ENCODE data around the gene FAM210A.

FAM210A gene

DNA sequence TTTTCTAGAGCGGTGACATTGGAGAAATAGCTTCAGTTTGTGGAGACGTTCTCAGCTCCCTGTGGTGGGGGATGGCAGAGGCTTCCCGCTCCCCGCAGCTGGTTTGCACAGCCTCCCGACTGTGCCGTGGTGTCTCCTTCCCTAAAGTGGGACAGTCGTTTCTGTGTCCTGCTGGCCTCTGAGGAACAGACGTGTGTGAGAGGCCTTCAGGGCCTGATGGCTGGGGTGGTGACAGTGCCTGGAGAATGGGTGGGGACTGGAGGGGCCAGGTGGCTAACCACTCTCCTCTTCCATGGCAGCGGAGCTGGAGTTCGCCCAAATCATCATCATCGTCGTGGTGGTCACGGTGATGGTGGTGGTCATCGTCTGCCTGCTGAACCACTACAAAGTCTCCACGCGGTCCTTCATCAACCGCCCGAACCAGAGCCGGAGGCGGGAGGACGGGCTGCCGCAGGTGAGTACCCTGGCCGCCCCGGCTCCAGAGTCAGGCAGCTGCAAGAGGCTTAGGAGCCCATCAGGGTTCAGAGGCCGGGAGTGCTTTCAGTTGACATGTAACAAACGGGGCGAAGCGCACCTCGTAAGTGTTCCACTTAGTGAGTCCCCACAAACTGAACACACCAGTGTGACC lies 105.4 kb downstream of the FAM210A start:
- DNase-seq, result no peak

DNA sequence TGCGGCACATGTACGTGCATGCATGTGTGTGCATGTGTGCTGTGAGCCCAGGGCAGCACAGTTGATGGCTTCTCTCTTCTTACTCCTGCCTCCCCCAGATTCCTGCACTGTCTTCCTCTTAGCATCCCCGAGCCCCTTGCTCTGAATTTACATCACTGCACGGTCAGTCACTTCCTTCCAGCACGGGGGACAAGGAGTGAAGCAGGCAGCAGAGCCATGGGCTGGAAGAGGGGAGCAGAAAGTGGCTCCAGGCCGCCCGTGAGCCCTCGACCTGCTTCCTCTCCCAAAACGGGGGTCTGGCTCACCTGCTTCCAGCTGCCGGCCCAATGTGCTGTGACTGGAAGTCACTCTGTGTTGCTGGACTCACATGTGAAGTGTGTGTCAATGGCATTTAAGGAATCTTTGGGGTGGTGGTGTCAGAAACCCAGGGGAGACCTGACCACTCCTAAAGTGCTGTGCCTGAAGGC lies 106.1 kb downstream of the FAM210A start:
- DNase-seq, result no peak

DNA sequence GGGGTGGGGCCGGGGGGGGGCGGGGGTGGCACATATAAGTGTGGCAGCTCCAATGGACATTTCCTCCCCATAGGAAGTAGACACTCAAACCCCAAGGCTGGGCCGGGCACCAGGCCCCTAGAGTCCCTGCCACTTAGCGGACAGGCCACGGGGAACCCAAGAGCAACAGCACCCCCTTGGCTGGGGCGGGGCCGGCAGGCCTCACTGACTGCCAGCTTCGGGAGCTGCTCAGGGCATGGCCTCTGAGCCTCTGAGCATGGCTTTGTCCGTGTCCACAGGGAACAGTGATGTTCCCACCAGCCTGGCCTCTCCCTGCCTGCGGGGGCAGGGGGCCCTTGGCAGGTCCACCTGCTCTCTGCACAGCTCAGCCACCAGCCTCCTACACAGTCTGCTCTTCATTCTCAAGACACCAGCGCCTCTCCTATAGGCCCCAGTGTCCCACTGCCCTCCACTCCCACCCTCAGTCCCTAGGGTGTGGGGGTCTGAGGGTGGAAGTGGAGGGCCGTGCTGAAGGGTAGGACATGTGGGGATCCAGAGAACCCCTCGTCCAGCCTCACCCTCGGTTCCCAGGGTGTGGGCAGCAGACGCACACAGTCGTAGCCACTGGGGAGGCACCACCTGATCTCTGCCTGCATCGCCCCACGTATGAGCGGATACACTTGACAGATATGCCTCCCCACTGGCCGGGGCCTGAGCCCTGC lies 106.7 kb downstream of the FAM210A start:
- no peak for DNase-seq

DNA sequence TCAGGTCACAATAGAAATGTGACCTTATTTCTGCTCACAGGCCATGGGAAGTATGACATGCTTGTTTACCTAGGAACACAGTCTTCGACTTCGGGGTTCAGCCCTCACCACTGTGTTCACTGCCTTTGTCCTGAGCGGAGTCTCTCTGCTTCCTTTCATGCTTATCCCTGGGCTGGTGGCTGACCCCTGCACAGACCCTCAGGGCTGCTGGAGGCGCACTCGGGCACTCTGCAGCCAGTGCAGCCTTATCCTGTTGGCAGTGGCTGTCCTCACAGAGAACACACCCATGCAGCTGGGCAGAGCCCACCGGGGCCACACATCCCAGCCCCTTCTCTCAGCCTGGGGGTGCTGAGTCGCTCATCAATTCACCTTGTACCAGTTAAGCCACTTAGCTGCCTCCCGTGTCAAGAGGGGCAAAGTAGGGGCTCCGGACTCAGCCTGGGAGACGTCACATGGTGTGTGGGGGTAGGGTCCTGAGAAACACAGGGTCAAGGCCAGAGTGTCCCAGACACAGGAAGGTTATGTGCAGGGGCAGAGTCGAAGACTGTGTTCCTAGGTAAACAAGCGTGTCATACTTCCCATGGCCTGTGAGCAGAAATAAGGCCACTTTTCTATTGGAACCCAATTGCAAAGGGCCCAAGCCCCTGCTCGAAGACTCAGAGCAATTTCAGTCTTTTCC lies 107.5 kb downstream of the FAM210A start:
- no peak for DNase-seq

DNA sequence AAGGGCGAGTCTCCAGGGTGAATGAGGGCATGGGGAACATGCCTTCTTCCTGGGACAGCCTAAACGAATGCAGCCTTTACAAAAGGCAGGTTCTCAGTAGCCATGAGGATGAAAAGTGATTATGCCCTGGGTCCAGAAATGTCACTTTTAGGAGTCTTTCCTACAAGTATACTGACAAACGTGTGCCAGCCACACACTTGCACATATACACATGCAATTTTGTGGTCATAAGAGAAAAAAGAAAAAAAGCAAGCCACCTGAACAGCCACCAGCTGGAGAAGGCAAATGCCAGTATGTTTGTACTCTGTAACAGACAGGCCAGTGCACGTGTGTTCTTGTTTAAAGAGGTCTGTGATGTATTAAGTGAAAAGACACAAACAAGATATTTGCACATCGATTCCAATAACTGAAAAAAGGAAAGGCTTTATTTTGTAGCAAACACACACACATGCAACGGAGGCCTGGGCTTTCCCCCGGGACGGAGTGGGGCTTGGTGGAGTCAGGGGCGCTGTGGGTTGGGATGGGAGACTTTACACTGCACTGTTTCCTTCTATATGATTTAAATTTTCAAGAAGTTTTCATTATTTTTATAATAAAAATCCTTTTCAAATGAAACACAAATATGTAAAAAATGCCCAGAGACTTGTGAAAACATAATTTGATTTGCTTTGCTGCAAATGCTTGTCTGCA lies 108.4 kb downstream of the FAM210A start:
- no peak for DNase-seq

DNA sequence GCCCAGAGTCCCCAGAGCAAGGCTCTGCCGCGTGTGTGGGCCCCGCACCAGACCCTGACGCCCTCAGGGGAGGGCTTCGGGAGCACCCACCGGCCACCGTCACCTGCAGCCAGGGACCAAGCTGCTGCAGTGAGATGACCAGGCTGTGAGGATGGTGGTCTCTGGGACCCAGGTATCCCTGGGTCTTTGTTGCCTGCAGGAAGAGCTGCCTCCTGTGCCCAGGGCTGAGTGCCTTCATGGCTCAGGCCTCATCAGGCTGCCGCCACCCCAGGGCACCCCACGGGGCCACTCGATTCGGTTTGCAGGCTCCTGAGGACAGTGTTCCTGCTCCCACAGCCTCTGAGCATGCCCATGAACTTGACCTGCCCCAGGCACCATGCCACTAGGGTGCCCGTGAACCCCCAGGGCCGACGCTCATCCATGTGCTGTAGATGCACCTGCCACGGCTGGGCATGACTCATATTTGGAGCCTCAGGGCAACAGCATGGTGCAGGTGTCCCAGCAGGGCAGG lies 109.8 kb downstream of the FAM210A start:
- no peak for DNase-seq

DNA sequence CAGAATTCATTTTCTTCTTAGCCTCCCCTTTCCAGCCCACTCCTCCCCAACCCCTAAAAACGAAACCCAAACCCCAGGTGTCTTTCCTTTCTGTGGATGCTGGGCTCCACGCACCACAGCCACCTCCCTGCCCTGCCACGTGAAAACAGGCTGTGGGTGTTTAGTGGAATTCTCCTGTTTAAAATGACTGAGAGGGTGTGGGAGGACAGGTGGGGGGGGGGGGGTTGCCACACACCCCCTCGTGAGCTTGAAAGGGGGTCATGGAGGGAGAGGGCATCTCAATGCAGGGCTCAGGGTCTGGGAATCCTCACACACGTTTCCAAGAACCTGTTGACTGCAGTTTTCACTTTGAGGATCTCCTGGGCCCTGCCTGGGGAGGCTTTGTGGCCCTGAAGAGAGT lies 110.3 kb downstream of the FAM210A start:
- DNase-seq, result no peak

DNA sequence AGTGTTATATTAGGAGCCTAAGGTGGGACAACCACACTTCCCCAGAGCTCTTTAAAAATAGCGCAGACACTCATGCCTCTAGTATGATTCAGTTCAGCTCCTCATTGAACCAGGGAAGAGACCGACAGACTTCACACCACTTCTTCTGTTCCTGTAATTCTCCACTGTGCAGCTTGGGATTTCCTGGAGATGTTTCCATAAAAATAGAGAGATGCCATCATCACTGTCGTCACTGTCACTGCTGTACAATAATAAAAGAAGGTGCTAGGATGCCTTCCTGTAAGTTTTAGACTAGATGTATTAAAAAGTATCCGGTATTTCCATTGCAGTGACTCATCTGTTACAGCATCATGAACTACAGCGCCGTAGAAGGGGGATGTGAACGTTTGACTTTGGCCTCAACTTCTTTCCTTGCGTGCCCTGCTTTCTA lies 110.9 kb downstream of the FAM210A start:
- no peak for DNase-seq

DNA sequence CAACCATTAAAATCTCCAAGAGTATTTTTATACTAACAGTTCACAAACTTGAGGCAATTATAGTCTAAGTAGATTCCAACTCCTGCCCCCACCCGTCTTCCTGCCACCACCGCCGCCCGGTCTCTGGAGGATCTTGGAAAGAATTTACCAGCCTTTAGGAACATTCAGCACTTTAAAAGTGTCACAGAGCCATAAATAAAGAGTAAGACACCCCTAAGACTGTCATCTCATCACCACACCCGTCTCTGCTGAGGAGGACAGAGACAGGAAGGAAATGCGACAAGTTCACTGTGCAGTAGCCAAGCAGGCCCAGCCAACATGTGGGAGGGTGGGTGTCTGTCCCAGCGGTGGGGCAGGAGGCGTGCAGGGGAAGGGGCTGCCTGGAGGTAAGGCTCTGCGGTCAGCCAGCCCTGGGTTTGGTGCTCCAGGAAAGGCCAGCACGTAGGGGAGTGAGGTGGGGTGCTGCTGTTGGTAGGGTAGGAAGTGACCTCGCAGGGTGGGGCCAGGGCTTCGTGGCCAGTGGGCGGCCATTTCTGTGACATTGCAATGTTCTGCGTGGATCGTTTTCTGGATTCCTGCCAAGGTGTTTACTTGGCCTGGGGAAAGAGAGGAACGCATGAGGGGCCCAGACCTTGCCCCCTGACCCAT lies 111.6 kb downstream of the FAM210A start:
- DNase-seq, result no peak

DNA sequence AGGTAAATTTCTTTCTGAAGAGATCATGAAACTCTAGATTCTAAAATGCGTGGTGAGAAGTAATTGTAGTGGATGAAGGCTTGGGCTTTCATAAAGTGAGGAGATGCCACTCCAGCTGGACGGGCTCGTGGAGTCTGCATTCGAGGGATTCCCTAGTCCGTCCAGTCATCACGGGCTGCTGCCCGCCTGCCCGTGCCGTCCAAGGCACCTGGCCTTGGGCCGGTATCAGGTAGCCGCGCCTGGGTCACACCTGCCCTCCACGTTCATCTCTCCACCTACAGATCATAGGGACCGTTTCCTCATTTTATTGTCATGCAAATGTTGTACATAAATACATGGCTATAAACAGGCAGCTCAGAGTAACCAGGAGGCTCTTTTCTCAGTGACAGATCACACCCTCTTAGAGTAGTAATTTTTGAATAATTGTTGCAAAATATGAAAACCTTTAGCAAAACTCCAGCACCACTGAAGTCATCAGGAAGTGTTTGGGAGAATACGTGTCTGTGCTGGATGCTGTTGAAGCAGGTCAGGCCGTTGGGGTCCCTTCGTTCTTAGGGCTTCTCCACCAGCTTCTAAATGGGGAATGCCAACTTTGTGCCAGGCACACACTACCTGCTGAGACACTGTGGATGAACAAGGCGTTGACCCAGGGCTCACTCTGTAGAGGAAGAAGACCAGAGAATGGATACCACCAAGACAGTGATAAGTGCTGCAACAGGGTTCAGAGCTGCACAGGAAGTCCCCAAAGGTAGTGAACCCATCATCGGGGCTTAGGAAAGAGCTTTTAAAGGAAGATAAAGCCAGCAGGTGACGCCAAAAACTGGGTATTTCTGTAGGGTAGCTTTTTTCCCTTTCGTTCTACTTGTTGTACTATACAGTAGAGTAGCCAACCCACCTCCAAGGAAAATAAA lies 112.5 kb downstream of the FAM210A start:
- DNase-seq, result no peak
